Brain microvascular endothelial cell (primary cell): ENCODE data around the gene NANOGP8.

ENCODE experiments used
- DNase-seq: peaks from one replicate; pipeline ENCODE4 v3.0.0-alpha.2; 2020
- H3K27ac ChIP-seq: fragments of 250-450 bp; sonication (Bioruptor Pico); 2 replicates; pipeline ENCODE4 v1.5.1; 2020; ENCODE audit warnings: mild to moderate bottlenecking, moderate library complexity
- H3K27me3 ChIP-seq: fragments of 250-450 bp; sonication (Bioruptor Pico); replicated peaks from 2 replicates; pipeline ENCODE4 v1.5.1; 2020; ENCODE audit warnings: mild to moderate bottlenecking
- H3K36me3 ChIP-seq: fragments of 250-450 bp; sonication (Bioruptor Pico); replicated peaks from 2 replicates; pipeline ENCODE4 v1.5.1; 2020; ENCODE audit warnings: mild to moderate bottlenecking
- H3K4me3 ChIP-seq: 2 replicates; pipeline ENCODE4 v1.5.1; 2011; ENCODE audit warnings: low read depth, mild to moderate bottlenecking, control low read depth, low read length, moderate library complexity
- CTCF ChIP-seq: IDR thresholded peaks from 2 replicates; pipeline ENCODE4 v1.5.1; 2011; ENCODE audit warnings: low read depth, mild to moderate bottlenecking, moderate library complexity, low read length, control low read depth, inconsistent platforms; ENCODE audit errors: missing control alignments
- in situ Hi-C: cut with HindIII; loops from 2 replicates; pipeline ENCODE4 v1.10.0; 2017; ENCODE audit warnings: low sequenced_read_pairs, low pct_ligation_motif_present

Gene NANOGP8

GRCh38 chr15:35043373-35044095 lies 41.6 kb downstream of the NANOGP8 start:
- Histone ChIP-seq H3K27me3 (no peaks in the 10 kb centered on the region), H3K4me3 (no peak overlapping the region), H3K36me3 (no peaks in the 10 kb centered on the region), H3K27ac (no peak overlapping the region)
- in situ Hi-C loops: no loop called here
- no peak for DNase-seq
- no peak for TF ChIP-seq CTCF

DNA sequence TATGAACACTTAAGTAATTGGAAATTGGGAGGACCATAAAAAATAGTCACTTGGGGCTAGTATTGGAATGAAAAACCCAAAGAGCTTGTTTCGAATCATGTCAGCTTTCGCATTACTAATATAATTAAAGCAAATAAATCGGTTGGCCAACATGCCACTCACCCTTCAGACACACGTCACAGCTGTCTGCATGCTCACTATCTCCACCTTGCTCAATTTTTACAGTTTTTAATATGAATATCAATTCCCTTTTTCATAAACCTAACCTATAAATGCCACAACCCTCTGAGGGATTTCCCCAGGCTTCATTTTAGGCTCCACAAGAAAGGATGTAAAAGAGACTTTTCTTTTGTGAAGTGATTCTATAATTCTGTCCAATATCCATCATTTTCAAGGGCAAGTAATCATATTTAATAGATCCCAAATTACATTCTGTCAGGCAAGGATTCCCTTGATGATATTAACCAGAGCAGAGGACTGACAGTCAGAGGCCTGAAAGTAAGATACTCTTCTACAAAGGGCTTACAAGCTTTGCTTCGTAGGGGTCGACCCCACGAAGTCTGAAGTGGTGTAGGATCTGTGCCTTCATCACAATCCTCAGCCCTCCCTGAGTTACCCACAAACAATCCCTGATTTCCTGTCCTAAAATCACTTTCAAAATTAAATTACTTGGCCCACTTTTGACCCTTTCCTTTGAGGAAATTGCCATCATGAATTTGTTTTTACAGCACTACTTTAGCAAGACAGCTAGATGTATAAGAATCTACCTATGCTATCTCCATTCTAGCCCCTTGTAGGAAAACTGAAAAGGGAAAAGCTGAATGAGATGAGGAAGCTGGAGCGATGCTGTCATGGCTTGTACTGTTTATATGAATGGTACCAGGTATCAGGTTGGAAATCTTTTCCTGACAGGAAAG lies 44.5 kb downstream of the NANOGP8 start:
- in situ Hi-C loops: no loop called here
- DNase-seq: no peak
- H3K36me3 ChIP-seq: no peaks in the 10 kb centered on the region
- H3K27me3 ChIP-seq: no peaks in the 10 kb centered on the region
- H3K27ac ChIP-seq: no peak overlapping the region
- TF ChIP-seq CTCF: no peak
- H3K4me3 ChIP-seq: no peak overlapping the region

- no peaks in the 10 kb centered on the region for H3K27me3 ChIP-seq
- no peak for TF ChIP-seq CTCF
- in situ Hi-C loops: no loop called here
- H3K4me3 ChIP-seq: no peak overlapping the region
- no peak overlapping the region for H3K27ac ChIP-seq
- H3K36me3 ChIP-seq: no peaks in the 10 kb centered on the region
- DNase-seq: peak; percentile 3
Observed at GRCh38 chr15:35038626-35039451, 46.3 kb downstream of the NANOGP8 start.
